GM23248 (cell line): ENCODE measurements around the gene RIMS1. TPM values are rescaled to one million over a fixed set of nuclear protein-coding genes. Genes with fewer than 3 reads are reported as not detected.
"Not testable (repeated sequence)": the region's sequence is repeated elsewhere in the genome, so short reads cannot be mapped to it uniquely, and the experiment has no call there.

Experiments
- DNase-seq: peaks from one replicate; pipeline ENCODE4 v3.0.0-alpha.2; 2015
- H2AFZ ChIP-seq: fragments of 200-600 bp; sonication (generic); 2 replicates; pipeline ENCODE4 v1.6.1; 2016; ENCODE audit warnings: antibody characterized with exemption
- H3F3A ChIP-seq: fragments of 200-600 bp; sonication (generic); 2 replicates; pipeline ENCODE4 v1.6.1; 2016; ENCODE audit warnings: mild to moderate bottlenecking, antibody characterized with exemption, mixed run types; ENCODE audit not compliant: insufficient read depth
- H3K27ac ChIP-seq: fragments of 200-600 bp; sonication (generic); 2 replicates; pipeline ENCODE4 v1.5.1; 2016; ENCODE audit warnings: mild to moderate bottlenecking
- H3K27me3 ChIP-seq: fragments of 200-600 bp; sonication (generic); replicated peaks from 2 replicates; pipeline ENCODE4 v1.6.1; 2016; ENCODE audit warnings: mild to moderate bottlenecking; ENCODE audit not compliant: insufficient read depth
- H3K36me3 ChIP-seq: fragments of 200-600 bp; sonication (generic); 2 replicates; pipeline ENCODE4 v1.6.1; 2016; ENCODE audit warnings: low read depth, mild to moderate bottlenecking
- H3K4me1 ChIP-seq: fragments of 200-600 bp; sonication (generic); 2 replicates; pipeline ENCODE4 v1.6.1; 2016; ENCODE audit warnings: mild to moderate bottlenecking; ENCODE audit not compliant: insufficient read depth
- H3K4me2 ChIP-seq: fragments of 200-600 bp; sonication (generic); one replicate; pipeline ENCODE4 v1.6.1; 2016; ENCODE audit warnings: mild to moderate bottlenecking; ENCODE audit not compliant: unreplicated experiment
- H3K4me3 ChIP-seq: fragments of 200-600 bp; sonication (generic); 2 replicates; pipeline ENCODE4 v1.5.1; 2016; ENCODE audit warnings: mild to moderate bottlenecking
- H3K79me2 ChIP-seq: fragments of 200-600 bp; sonication (generic); 2 replicates; pipeline ENCODE4 v1.6.1; 2016; ENCODE audit warnings: mild to moderate bottlenecking; ENCODE audit not compliant: insufficient read depth
- H3K9ac ChIP-seq: fragments of 200-600 bp; sonication (generic); 2 replicates; pipeline ENCODE4 v1.6.1; 2016; ENCODE audit warnings: mild to moderate bottlenecking
- H3K9me2 ChIP-seq: fragments of 200-600 bp; sonication (generic); 2 replicates; pipeline ENCODE4 v1.6.1; 2016; ENCODE audit warnings: mixed run types, mild to moderate bottlenecking, moderate library complexity; ENCODE audit not compliant: insufficient read depth
- H3K9me3 ChIP-seq: fragments of 200-600 bp; sonication (generic); one replicate; pipeline ENCODE4 v1.6.1; 2017; ENCODE audit warnings: low read depth
- H4K20me1 ChIP-seq: fragments of 200-600 bp; sonication (generic); 2 replicates; pipeline ENCODE4 v1.6.0; 2016; ENCODE audit not compliant: insufficient read depth
- EZH2 ChIP-seq: fragments of 200-600 bp; sonication (generic); IDR thresholded peaks from 2 replicates; pipeline ENCODE4 v1.6.1; 2018; ENCODE audit warnings: antibody characterized with exemption, mild to moderate bottlenecking; ENCODE audit not compliant: insufficient read depth, poor library complexity, severe bottlenecking
- EZH2phosphoT487 ChIP-seq: fragments of 200-600 bp; sonication (generic); IDR thresholded peaks from 2 replicates; pipeline ENCODE4 v1.6.1; 2018; ENCODE audit warnings: antibody characterized with exemption, moderate library complexity, mild to moderate bottlenecking, low read depth; ENCODE audit not compliant: insufficient read depth
- WGBS, 2 experiments: methylation state at CpG; one replicate each; pipeline ENCODE4 v1.1.6; 2015 to 2017; ENCODE audit warnings: low lambda C conversion rate in 2 of 2, low coverage in 1 of 2; ENCODE audit errors: missing lambda C conversion rate in 2 of 2; 5-methylcytosine and 5-hydroxymethylcytosine counted together
- in situ Hi-C: fragments of 300-500 bp; cut with MboI; formaldehyde crosslinking; loops from 2 replicates; pipeline ENCODE4 v1.15.0; 2020
- polyA plus RNA-seq: library from polyadenylated mRNA; unstranded; fragments of >200 nt; fragmentation: Nextera tagmentation; extraction: Ambion mirVana; gene quantifications from 2 replicates; pipeline ENCODE4 v1.2.1, GENCODE V29; 2016
- total RNA-seq: library from RNA; depleted of rRNA; stranded (reverse); fragments of >200 nt; shearing (Covaris generic); gene quantifications from 2 replicates; pipeline ENCODE4 v1.2.3, GENCODE V29; 2014

The RIMS1 gene
- total and polyA plus RNA-seq, 2 experiments from 2014 or later: 1.8 to 10.6 TPM

- Histone ChIP-seq H3K36me3 (no peaks in the 10 kb centered on the region), H2AFZ (no peak overlapping the region), H3K4me3 (no peak overlapping the region), H3K4me2 (no peak overlapping the region), H3K4me1 (no peaks in the 10 kb centered on the region), H3K9ac (no peak overlapping the region), H3K79me2 (no peaks in the 10 kb centered on the region), H3K9me3 (no peaks in the 10 kb centered on the region), H3K27me3 (peaks cover 5% of the 10 kb centered on the region; the same call in 1 of the 2 replicates), H3K27ac (no peak overlapping the region), H4K20me1 (no peaks in the 10 kb centered on the region), H3F3A (no peaks in the 10 kb centered on the region), H3K9me2 (no peaks in the 10 kb centered on the region)
- 0 to 11% methylated on average over 1 of the region's 1 CpG for WGBS, 2 experiments
- TF ChIP-seq EZH2phosphoT487: no peak
- no peak for TF ChIP-seq EZH2
- in situ Hi-C loops: no loop called here
- peak; percentile 31 for DNase-seq
Measured at GRCh38 chr6:72328775-72329174, 442.4 kb downstream of the RIMS1 start.

GRCh38 chr6:72335203-72335602 is 448.9 kb downstream of the RIMS1 start:
- H3K9me2 ChIP-seq, H4K20me1 ChIP-seq, H3K36me3 ChIP-seq, H3K27me3 ChIP-seq, H3K4me3 ChIP-seq, H3K9ac ChIP-seq, H3K9me3 ChIP-seq, H2AFZ ChIP-seq, DNase-seq, H3K27ac ChIP-seq, in situ Hi-C loops, H3F3A ChIP-seq, H3K79me2 ChIP-seq, H3K4me1 ChIP-seq, H3K4me2 ChIP-seq: not testable (repeated sequence)
- 24 to 46% methylated on average over 2 of the region's 2 CpGs for WGBS, 2 experiments

GRCh38 chr6:72348926-72349325 is 462.6 kb downstream of the RIMS1 start:
- peak; percentile 49 for DNase-seq
- Histone ChIP-seq H3K4me1 (peaks cover 12% of the 10 kb centered on the region; the same call in 1 of the 2 replicates), H3K27me3 (no peaks in the 10 kb centered on the region), H3K4me2 (peak overlapping the region; percentile 17), H3K27ac (no peak overlapping the region), H3K9ac (no peak overlapping the region), H3K36me3 (no peaks in the 10 kb centered on the region), H3K9me2 (no peaks in the 10 kb centered on the region; the same call in 1 of the 2 replicates), H3K9me3 (no peaks in the 10 kb centered on the region), H3K79me2 (no peaks in the 10 kb centered on the region), H3K4me3 (no peak overlapping the region), H4K20me1 (no peaks in the 10 kb centered on the region), H2AFZ (no peak overlapping the region), H3F3A (no peaks in the 10 kb centered on the region)
- WGBS, 2 experiments: 6 to 18% methylated on average over 1 of the region's 1 CpG
- TF ChIP-seq EZH2 (no peak), EZH2phosphoT487 (no peak)
- in situ Hi-C loops: no loop called here

- H3K36me3 ChIP-seq: no peaks in the 10 kb centered on the region
- H3F3A ChIP-seq: no peaks in the 10 kb centered on the region
- H3K79me2 ChIP-seq: no peaks in the 10 kb centered on the region
- H3K9me2 ChIP-seq: no peaks in the 10 kb centered on the region; the same call in 1 of the 2 replicates
- TF ChIP-seq EZH2phosphoT487: no peak
- no peak overlapping the region for H3K4me2 ChIP-seq
- H2AFZ ChIP-seq: no peak overlapping the region
- no peak overlapping the region for H3K27ac ChIP-seq
- H3K27me3 ChIP-seq: no peaks in the 10 kb centered on the region
- in situ Hi-C loops: no loop called here
- WGBS, 2 experiments: 28 to 39% methylated on average over 1 of the region's 1 CpG
- no peak overlapping the region for H3K9ac ChIP-seq
- H3K4me3 ChIP-seq: no peak overlapping the region
- no peaks in the 10 kb centered on the region for H3K9me3 ChIP-seq
- H3K4me1 ChIP-seq: peaks cover 12% of the 10 kb centered on the region; the same call in 1 of the 2 replicates
- no peaks in the 10 kb centered on the region for H4K20me1 ChIP-seq
- DNase-seq: no peak
Measured at GRCh38 chr6:72350296-72350881, 464.0 kb downstream of the RIMS1 start.
